GM19452 (cell line): ENCODE results near the gene PCBP2.

ENCODE experiments used
- ATAC-seq: cut with Tn5 transposase; IDR thresholded peaks from one replicate; pipeline ENCODE4 v1.9.1; 2021; ENCODE audit not compliant: unreplicated experiment

Gene PCBP2

GRCh38 chr12:53492830-53493609 is 41.1 kb downstream of the PCBP2 start:
- ATAC-seq: peak; percentile 86

- ATAC-seq: no peak
These were observed 41.9 kb downstream of the PCBP2 start for GRCh38 chr12:53493610-53494391.

GRCh38 chr12:53495903-53496751 is 44.2 kb downstream of the PCBP2 start:
- ATAC-seq: no peak

- no peak for ATAC-seq
These were observed 44.8 kb downstream of the PCBP2 start for GRCh38 chr12:53496752-53497032.

GRCh38 chr12:53497461-53497860 is 45.6 kb downstream of the PCBP2 start:
- ATAC-seq: no peak

GRCh38 chr12:53498235-53498630 is 46.3 kb downstream of the PCBP2 start:
- no peak for ATAC-seq

GRCh38 chr12:53499266-53500141 is 47.6 kb downstream of the PCBP2 start, which contains the start of gene MAP3K12:
MAP3K12 (minus strand) TSS chr12:53499458; CDS start chr12:53487391, 12,067 bp downstream.
- no peak for ATAC-seq

GRCh38 chr12:53500142-53500775 is 48.4 kb downstream of the PCBP2 start:
- no peak for ATAC-seq

GRCh38 chr12:53500776-53501614 is 49.1 kb downstream of the PCBP2 start, which contains the start of gene TARBP2:
TARBP2 (plus strand) TSS chr12:53501283; CDS start chr12:53501409, 126 bp downstream.
- peak; percentile 83 for ATAC-seq

GRCh38 chr12:53501615-53502181 is 49.8 kb downstream of the PCBP2 start:
- no peak for ATAC-seq

- ATAC-seq: no peak
These were observed 50.4 kb downstream of the PCBP2 start for GRCh38 chr12:53502331-53502730.

- no peak for ATAC-seq
These were observed 51.3 kb downstream of the PCBP2 start for GRCh38 chr12:53502983-53503728.

GRCh38 chr12:53504004-53504920 is 52.4 kb downstream of the PCBP2 start:
- no peak for ATAC-seq

- no peak for ATAC-seq
These were observed 53.2 kb downstream of the PCBP2 start for GRCh38 chr12:53505086-53505485.

GRCh38 chr12:53505555-53506449 is 53.9 kb downstream of the PCBP2 start:
- ATAC-seq: no peak

GRCh38 chr12:53506450-53506785 is 54.5 kb downstream of the PCBP2 start:
- no peak for ATAC-seq
